Prostate gland (tissue), 2 donors: Measurements from ENCODE around the gene CGNL1.

ENCODE experiments used
- CTCF ChIP-seq, 4 experiments: fragments of 200-600 bp in 2 of 4; fragments of 450-650 bp in 2 of 4; sonication (generic) in 2 of 4; IDR thresholded peaks; 1 replicate in 3 of 4; 2 replicates in 1 of 4; pipeline ENCODE4 v1.5.1; 2016 to 2019; ENCODE audit warnings: antibody characterized with exemption in 4 of 4, mild to moderate bottlenecking in 2 of 4, moderate library complexity in 2 of 4
- POLR2A ChIP-seq: fragments of 450-650 bp; IDR thresholded peaks from one replicate; pipeline ENCODE4 v1.6.1; 2016; ENCODE audit warnings: antibody characterized with exemption, mild to moderate bottlenecking
- POLR2AphosphoS5 ChIP-seq: sonication (generic); formaldehyde crosslinking; IDR thresholded peaks from one replicate; pipeline ENCODE4 v1.6.1; 2017; ENCODE audit warnings: antibody characterized with exemption

GRCh38 chr15:57373251-57373881 lies 2.9 kb upstream of the CGNL1 start:
- TF ChIP-seq POLR2A (no peak), CTCF (IDR thresholded peaks at IDR 0.05) (no peak), POLR2AphosphoS5 (no peak)
